WI38 (cell line): ENCODE measurements around the gene TBC1D9B.

Source experiments
- H3K4me3 ChIP-seq: 2 replicates; pipeline ENCODE4 v1.5.1; 2011; ENCODE audit warnings: low read depth, mild to moderate bottlenecking, control low read depth, low read length
- CTCF ChIP-seq: IDR thresholded peaks from 2 replicates; pipeline ENCODE4 v1.5.1; 2012; ENCODE audit warnings: low read depth, mild to moderate bottlenecking, control low read depth, low read length

The TBC1D9B gene

GRCh38 chr5:179868541-179868940 lies 39.2 kb downstream of the TBC1D9B start:
- TF ChIP-seq CTCF = no peak
- H3K4me3 ChIP-seq = no peak overlapping the region

DNA sequence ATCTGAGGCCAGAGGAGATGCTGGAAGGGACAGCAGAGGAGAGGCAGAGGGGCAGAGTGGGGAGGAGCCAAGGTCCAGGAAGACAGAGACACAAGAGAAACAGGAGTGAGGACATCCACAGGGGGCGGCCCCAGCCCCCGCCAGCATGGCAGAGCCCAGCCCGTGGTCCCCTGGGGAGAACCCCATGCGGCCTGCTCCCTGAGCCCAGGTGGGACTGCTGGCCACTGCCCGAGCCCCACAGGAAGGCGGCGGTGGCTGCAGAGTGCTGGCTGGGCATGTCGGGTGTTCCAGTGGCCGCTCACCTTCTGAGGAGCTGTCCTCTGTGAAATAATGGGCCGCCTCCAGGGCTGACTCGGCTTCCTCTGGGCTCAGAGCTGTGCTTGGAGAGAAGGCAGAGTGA lies 40.2 kb downstream of the TBC1D9B start:
- H3K4me3 ChIP-seq = no peak overlapping the region
- TF ChIP-seq CTCF = no peak

- no peak for TF ChIP-seq CTCF
- H3K4me3 ChIP-seq = no peak overlapping the region
Measured at GRCh38 chr5:179867079-179867465, 40.6 kb downstream of the TBC1D9B start.

DNA sequence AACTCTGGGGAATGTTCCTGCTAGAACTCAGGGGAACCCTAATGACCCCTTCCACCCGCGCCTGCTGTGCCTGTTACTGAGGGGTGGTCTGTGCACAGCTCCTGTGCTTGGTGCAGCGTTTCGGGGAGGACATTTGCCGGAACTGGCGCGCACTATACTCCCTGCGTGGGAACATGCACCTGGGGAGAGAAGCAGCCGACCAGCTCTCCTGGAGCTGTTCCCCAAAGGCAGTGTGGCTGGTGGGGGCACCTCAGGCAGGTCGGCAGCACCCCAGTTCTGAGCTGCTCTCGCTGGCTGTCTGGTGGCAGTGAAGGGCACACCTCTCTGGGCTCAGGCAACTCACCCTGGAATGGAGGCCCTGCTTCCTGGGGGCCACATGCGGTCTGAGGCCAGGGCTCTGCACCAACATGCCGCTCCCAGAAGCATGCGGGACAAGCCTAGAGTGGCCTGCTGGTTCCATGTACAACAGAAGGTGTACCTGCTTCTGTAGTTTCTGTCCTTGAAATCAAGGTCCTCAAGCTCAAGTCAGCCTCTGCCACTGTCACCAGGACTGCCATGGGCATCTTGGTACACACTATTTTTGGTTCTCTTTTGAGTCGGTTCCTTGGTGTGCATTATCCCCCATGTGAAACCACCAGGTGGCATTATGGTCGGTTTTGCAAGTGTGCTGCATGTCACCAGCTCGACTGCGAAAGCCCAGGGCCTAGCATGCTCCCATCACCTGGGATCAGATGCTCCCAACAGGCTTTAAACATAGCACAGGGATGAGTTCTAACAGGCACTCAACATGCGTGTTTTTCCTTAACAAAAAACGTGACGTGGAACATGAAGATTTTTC lies 41.2 kb downstream of the TBC1D9B start:
- H3K4me3 ChIP-seq = no peak overlapping the region
- TF ChIP-seq CTCF = no peak

GRCh38 chr5:179865491-179866240 lies 42.0 kb downstream of the TBC1D9B start:
- H3K4me3 ChIP-seq = no peak overlapping the region
- TF ChIP-seq CTCF = no peak

GRCh38 chr5:179864686-179865085 lies 43.0 kb downstream of the TBC1D9B start:
- H3K4me3 ChIP-seq = no peak overlapping the region
- no peak for TF ChIP-seq CTCF
